HG03442 (cell line): Measurements from ENCODE around the gene AIF1.

ENCODE experiments used
- ATAC-seq: cut with Tn5 transposase; IDR thresholded peaks from one replicate; pipeline ENCODE4 v1.9.1; 2021; ENCODE audit warnings: mild to moderate bottlenecking, moderate library complexity; ENCODE audit not compliant: unreplicated experiment

The AIF1 gene

DNA sequence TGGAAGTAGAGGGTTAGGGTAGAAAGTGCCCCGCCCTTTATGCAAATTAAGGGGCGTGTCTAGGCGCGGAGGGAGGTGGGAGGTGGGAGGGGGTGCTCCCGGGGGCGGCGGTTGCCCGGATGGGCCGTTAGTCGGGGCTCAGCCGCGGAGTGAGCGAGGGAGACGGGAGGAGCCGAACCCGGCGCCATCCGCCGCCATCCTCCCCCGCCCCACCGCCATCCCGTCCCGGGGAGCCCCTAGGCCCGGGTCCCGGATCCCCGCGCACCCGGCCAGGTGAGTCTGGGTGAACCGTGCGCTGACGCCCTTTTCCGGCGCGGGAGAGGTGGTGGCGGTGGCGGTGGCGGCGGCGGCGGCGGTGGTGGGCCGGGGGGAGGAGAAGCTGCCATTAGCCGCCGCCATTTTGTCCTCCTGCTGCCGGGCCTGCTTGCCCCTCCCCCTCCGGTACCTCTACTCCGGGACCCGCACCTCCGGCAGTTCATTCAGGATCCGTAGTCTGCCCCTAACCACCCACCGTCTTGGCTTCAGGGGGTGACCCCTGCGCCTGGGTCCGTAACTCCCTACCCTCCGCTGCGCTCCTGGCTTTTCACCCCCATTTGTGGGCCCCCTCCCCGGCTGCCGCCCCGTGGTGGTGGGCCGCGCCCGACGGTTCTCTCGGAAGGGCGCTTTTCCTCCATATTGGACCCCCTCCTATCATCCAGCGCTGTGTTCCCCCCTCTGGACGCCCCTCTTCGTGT lies 5.7 kb downstream of the AIF1 start, which contains the start of gene PRRC2A:
Gene PRRC2A (plus strand): TSS at position 130 of the 734 bp plus-strand sequence. CDS start 2,075 bp downstream, outside the sequence.
- peak; percentile 53 for ATAC-seq

DNA sequence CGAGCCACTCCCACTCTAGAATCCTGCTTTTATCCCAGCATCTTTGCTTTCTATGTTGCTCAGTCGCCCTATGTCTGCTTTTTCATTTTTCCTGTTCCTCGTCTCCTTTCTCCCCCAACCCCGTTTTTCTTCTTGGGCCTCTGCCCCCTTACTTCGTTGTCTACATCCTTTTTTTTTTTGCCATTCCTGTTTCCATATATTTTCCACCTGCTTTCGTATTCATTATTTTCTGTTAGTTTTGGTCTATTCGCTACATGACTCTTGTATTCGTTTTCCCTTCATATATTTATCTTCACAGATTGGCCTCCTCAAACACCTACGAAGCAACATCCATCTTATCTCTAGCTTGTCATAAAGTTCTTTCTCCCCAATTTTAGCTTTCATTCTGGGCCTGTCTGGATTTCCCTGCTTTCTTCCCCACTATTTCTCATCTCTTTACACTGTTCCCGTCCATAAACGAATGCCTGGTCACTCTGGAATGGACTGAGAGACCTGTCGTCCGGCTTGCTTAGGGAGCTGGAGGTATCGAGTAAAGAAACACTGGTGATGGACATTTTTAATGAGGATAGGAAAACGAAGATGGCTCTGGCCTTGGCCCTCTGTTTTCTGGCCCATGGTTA lies 6.4 kb downstream of the AIF1 start:
- ATAC-seq, result no peak

- ATAC-seq, result no peak
These were observed 7.0 kb downstream of the AIF1 start for GRCh38 chr6:31621991-31622390.

GRCh38 chr6:31622684-31623091 lies 7.7 kb downstream of the AIF1 start:
- ATAC-seq, result no peak

- no peak for ATAC-seq
These were observed 9.0 kb downstream of the AIF1 start for GRCh38 chr6:31624070-31624469.

DNA sequence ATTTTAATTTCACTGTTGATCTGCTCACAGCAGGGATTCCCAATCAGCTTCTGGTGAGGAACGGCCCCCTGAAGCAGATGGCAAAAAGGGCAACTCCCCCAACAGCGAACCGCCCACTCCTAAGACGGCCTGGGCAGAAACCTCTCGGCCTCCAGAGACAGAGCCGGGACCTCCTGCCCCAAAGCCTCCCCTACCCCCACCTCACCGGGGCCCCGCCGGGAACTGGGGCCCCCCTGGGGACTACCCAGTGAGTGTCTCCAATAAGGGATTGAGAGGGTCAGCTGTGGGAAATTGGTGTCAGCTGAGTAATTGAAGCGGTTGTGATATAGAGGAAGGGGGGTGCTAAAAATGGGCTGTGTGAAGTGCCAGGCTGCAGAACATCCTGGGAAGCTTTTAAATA lies 11.9 kb downstream of the AIF1 start:
- no peak for ATAC-seq

DNA sequence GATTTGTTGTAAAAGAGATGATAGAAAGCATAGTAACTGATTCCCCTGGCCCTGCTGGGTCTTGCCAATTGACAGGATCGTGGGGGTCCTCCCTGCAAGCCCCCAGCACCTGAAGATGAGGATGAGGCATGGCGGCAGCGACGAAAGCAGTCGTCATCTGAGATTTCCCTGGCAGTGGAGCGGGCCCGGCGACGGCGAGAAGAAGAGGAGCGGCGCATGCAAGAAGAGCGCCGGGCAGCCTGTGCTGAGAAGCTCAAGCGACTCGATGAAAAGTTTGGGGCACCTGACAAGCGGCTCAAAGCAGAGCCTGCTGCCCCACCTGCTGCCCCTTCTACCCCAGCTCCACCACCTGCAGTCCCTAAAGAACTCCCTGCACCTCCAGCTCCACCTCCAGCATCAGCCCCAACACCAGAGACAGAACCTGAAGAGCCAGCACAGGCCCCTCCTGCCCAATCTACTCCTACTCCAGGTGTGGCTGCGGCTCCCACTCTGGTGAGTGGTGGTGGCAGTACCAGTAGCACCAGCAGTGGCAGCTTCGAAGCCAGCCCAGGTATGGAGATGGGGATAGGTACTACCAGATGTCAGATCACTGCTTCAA lies 12.8 kb downstream of the AIF1 start:
- no peak for ATAC-seq

DNA sequence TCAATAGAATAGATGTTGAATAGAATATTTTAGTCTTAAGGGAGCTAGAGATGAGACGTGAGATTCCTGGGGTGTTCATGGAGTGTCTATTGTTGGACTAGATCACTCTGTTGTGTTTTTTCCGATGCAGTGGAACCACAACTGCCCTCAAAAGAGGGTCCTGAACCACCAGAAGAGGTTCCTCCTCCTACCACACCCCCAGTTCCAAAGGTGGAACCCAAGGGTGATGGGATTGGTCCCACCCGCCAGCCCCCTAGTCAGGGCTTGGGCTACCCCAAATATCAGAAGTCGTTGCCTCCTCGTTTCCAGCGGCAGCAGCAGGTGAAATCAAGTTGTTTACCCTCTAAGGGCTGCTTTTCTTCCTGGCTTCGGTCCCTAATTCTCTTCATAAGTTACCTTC lies 14.0 kb downstream of the AIF1 start:
- no peak for ATAC-seq

GRCh38 chr6:31630177-31630934 lies 15.3 kb downstream of the AIF1 start:
- ATAC-seq, result no peak

- no peak for ATAC-seq
These were observed 16.2 kb downstream of the AIF1 start for GRCh38 chr6:31631209-31631608.

DNA sequence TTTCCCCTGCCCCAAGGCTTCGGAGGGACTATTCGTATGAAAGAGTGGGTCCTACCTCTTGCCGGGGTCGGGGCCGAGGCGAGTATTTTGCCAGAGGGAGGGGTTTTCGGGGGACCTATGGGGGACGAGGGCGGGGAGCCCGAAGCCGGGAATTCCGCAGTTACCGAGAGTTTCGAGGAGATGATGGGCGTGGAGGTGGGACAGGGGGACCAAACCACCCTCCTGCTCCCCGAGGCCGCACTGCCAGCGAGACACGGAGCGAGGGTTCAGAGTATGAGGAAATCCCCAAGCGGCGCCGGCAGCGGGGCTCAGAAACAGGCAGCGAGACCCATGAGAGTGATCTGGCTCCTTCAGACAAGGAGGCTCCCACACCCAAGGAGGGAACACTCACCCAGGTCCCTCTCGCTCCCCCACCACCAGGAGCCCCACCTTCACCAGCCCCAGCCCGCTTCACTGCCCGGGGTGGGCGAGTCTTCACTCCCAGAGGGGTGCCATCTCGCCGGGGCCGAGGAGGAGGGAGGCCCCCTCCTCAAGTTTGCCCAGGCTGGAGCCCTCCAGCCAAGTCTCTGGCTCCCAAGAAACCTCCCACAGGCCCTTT lies 16.7 kb downstream of the AIF1 start:
- ATAC-seq, result no peak

DNA sequence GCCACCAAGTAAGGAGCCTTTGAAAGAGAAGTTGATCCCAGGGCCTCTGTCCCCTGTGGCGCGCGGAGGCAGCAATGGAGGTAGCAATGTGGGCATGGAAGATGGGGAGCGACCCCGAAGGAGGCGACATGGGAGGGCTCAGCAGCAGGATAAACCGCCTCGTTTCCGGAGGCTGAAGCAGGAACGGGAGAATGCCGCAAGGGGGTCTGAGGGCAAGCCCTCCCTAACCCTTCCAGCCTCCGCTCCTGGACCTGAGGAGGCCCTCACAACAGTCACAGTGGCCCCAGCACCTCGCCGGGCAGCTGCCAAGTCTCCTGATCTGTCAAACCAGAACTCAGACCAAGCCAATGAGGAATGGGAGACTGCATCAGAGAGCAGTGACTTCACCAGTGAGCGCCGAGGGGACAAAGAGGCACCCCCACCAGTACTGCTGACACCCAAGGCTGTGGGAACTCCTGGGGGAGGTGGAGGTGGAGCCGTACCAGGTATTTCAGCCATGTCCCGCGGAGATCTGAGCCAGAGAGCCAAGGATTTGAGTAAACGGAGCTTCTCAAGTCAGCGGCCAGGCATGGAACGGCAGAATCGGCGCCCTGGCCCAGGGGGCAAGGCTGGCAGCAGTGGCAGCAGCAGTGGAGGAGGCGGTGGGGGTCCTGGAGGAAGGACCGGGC lies 17.4 kb downstream of the AIF1 start:
- no peak for ATAC-seq

DNA sequence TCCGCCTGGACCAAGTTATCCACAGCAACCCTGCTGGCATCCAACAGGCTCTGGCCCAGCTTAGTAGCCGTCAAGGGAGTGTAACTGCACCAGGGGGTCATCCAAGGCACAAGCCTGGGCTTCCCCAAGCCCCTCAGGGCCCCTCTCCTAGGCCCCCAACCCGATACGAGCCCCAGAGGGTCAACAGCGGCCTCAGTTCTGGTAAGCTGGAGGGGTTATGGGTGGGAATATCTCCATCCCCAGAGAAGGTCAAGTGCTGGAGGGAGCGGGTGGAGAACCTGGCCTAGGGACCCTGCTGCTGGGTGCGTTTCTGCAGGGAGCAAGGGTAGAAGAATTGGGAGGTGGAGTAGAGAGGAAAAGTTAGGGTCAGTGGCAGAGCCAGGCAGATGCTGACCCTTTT lies 18.4 kb downstream of the AIF1 start:
- ATAC-seq, result no peak

DNA sequence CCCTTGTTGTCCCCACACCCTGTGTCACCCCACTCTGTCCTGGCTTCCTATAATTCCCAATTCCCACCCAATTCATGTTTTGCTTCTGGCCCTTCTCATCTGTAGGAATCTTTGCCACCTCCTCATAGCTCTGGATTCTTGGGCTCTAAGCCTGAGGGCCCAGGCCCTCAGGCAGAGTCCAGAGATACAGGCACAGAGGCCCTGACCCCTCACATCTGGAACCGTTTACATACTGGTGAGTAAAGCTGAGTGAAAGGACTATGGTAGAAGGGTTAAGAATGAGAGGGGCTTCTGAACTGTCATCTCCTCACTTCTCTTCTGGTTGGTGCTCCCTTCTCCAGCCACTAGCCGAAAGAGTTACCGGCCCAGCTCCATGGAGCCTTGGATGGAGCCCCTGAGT lies 19.1 kb downstream of the AIF1 start:
- no peak for ATAC-seq

GRCh38 chr6:31634969-31635575 lies 20.0 kb downstream of the AIF1 start:
- ATAC-seq, result no peak

DNA sequence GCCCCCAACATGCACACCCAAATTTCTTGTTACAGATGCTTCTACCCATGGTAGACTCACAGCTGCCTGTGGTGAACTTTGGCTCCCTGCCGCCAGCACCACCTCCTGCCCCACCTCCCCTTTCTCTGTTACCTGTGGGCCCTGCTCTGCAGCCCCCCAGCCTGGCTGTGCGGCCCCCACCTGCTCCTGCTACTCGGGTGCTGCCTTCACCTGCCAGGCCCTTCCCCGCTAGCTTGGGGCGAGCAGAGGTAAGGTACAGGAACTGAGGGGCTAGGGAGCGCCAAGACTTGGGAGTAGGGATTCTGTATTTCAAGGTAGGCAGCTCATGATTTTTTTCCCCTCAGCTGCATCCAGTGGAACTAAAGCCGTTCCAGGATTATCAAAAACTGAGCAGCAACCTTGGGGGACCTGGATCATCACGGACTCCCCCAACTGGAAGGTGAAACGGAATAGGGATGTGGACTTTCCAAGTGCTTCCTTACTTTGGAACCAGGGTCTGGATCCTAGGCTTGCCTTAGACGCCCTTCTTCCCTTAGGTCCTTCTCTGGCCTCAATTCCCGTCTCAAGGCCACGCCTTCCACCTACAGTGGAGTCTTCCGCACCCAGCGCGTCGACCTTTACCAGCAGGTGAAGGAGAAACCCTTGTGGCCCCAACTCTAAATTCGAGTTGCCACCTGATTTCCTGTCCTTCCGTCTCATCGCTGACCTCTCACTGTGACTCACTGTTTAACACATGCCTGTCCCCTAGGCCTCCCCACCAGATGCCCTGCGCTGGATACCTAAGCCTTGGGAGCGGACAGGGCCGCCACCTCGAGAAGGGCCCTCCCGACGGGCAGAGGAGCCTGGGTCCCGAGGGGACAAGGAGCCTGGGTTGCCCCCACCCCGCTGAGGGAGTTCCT lies 21.9 kb downstream of the AIF1 start:
- ATAC-seq, result no peak

DNA sequence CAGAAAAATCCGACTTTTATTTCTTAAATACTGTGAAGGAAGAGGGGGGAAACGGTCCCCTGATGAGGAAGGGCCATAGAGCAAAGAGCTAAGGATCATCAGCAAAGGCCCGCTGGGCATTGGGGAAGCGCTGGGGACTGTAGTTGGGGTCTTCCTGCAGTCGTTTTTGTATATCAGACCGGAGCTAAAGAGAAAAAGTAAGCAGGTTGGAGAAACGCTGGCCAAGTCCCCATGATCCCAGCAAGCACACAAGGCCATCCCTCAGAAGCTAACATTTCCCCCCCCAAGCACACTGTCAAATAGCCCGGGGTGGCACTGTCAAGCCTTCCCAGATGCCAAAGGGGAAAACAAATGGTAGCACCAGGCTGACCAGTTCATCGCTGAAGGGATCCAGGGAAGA lies 24.0 kb downstream of the AIF1 start:
- no peak for ATAC-seq

- ATAC-seq, result no peak
These were observed 24.4 kb downstream of the AIF1 start for GRCh38 chr6:31639449-31639861.

DNA sequence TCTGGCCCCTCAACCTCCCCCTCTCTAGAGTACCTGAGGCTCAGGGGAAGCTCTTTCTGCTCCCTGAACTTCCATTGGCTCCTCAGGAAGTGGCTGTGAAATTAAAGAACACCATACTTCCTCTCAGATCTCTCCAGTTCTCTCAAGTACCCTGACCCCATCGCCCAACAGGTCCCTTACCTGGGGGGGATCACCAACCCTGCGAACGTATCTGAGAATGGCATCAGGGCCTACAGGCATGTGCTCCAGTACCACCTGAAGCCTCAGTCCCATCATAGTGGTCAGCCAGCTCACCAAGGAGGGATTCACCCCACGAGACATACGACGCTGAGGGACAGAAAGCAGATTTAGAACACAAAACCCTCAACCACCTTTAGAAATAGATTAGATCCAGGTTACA lies 25.6 kb downstream of the AIF1 start:
- no peak for ATAC-seq
